ENCODE measurements around the gene ZNF792.

Gene ZNF792

GRCh38 chr19:35006999-35007365, 43.0 kb upstream of the ZNF792 start:
- TF ChIP-seq CTCF (IDR thresholded peaks at IDR 0.05), result no peak

- TF ChIP-seq CTCF (IDR thresholded peaks at IDR 0.05), result no peak
Measured at GRCh38 chr19:35006342-35006998, 42.4 kb upstream of the ZNF792 start.

- TF ChIP-seq CTCF (IDR thresholded peaks at IDR 0.05), result no peak
Measured at GRCh38 chr19:35005256-35005977, 41.4 kb upstream of the ZNF792 start.

- no peak for TF ChIP-seq CTCF (IDR thresholded peaks at IDR 0.05)
Measured at GRCh38 chr19:35004517-35005255, 40.7 kb upstream of the ZNF792 start.

- no peak for TF ChIP-seq CTCF (IDR thresholded peaks at IDR 0.05)
Measured at GRCh38 chr19:35002037-35002535, 38.1 kb upstream of the ZNF792 start.

GRCh38 chr19:35000647-35001501, 36.8 kb upstream of the ZNF792 start:
- TF ChIP-seq CTCF (IDR thresholded peaks at IDR 0.05), result no peak

- no peak for TF ChIP-seq CTCF (IDR thresholded peaks at IDR 0.05)
Measured at GRCh38 chr19:35000338-35000646, 36.3 kb upstream of the ZNF792 start.
